Nucleus accumbens (tissue), 56 donors: ENCODE data around the gene ZBTB3.
A peak's percentile ranks its signal among the peaks of the same experiment; 100 is the strongest.
"Not testable (repeated sequence)": the region's sequence is repeated elsewhere in the genome, so short reads cannot be mapped to it uniquely, and the experiment has no call there.

Experiments used
- DNase-seq, 56 donors: peaks; one replicate each; lab custom pipeline; 2025; lab: John Stamatoyannopoulos, UW

The ZBTB3 gene

DNA sequence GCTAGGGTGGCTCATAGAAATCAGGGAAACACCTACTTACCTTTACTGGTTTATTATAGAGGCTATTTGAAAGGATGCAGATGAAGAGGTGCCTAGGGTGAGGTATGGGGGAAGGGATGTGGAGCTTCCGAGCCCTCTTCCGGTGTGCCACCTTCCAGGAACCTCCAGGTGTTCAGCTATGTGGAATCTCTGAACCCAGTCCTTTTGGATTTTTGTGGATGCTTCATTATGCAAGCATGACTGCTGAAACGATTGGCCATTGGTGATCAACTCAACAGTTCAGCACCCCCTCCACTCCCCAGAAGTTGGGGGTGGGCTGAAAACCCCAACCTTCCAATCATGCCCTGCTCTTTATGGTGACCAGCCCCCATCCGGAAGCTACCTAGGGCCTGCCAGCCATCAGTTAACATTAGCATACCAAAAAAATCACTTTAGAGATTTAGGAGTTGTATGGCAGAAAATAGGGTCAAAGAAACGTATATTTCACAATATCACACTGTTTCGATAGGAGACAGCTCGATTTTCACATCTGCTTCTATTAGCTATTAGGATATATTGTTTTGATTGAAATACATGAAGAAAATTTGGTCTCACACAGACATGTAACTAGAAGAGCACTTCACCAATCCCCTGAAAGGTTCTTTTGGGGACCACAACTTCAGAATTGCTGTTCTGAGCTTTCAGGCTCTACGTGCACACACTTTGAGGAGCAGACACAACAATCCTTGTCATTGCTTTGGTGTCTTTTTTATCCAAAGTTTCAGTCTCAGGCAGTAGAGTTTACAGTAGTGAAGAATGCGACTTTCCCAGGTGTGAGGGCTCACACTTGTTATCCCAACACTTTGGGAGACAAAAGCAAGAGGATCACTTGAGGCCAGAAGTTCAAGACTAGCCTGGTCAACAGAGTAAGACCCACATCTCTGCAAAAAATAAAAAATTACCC is 4.2 kb upstream of the ZBTB3 start:
- peak in 1 of 56 donors; percentile 34 for DNase-seq

DNA sequence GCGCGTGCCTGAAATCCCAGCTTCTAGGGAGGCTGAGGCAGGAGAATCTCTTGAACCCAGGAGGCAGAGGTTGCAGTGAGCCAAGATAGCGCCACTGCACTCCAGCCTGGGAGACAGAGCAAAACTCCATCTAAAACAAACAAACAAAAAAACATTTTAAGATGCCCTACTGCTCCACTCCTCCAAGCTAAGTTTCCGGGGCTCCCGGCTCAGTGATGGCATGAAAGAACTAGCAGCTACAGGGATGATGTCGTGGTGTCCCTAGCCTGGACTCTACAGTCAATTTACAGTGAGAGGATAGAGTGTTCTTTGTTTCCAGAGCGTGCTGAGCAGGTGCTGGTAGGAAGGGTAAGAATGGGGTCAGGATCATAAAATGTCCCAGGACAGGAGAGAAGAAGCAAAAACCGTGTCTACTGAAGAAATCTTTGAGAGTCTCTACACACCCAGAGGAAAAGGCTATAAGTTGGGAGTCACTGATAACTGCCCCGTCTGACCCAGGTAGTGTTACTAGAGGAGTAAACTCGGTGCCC is 1.2 kb upstream of the ZBTB3 start:
- peak in 2 of 56 donors; percentile 7 to 15 for DNase-seq

DNA sequence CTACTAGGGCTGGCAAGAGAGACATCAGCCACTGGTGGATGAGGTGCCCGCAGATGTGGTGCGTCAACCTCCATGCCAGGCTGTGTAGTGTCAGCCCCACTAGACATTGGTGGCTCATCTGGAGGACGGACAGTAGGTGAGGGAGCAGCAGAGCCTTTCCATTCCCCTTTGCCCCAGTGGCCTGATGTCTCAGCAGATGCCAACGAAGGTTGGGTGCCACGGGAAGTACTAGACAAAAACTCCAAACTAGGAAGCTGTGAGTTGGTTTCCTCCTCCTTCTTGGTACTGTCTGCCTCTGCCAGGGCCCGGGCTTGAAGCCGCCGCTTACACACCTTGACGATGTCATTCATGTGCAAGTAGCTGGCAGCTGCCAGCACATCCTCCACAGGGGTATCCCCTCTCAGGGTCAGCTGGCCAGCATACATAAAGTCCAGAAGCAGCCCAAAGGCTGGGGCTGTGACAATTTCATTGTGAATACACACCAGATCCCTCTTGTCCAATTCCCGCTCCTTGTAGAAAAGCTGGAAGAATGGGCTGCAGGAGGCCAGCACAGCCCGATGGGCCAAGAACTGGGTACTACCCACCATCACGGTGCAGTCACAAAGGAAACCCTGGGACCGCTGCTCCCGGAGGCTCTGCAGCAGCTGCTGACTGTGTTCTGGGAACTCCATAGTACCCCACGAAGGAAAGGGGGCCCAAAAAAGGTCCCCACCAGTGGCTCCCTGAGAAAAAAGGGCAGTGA is 795 bp downstream of the ZBTB3 start:
- DNase-seq = no peak

DNA sequence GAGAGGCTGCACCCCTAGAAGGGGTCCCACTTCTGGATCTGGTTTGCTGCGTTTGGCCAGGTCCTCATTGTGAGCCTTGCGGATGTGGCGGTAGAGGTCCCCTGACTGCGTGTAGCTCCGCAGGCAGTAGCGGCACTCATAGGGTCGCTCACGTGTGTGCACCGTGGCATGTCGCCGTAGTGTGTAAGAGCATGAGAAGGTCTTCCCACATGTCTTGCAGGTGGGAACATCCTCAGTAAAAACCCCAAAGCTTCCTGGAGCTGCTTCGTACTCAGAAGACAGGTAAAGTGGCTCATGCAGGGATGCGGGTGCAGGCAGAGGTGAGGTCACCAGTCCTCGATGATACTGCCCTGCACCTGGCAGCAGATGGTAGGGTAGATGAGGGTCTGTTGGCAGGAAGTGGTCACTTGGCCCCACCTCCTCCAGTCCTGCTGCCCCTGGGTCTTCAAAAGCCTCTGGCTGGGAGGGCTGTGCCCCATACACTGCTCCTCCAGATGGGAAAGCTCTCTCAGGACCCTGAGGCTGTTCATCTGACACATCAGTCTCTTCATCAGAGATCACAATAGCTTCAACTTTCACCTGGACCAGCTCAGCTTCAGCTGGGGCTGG is 1.7 kb downstream of the ZBTB3 start:
- no peak for DNase-seq

DNA sequence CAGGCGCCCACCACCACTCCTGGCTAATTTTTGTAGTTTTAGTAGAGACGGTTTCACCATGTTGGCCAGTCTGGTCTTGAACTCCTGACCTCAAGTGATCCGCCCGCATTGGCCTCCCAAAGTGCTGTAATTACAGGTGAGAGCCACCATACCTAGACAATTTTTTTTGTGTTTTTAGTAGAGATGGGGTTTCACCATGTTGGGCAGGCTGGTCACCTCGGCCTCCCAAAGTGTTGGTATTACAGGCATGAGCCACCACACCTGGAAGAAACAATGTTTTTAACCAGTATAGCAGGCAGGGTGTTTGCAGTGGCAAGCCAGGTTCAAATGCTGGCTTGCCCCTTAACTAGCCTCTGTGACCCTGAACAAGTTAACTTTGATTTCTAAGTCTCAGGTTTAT is 4.0 kb downstream of the ZBTB3 start:
- not testable (repeated sequence) for DNase-seq

DNA sequence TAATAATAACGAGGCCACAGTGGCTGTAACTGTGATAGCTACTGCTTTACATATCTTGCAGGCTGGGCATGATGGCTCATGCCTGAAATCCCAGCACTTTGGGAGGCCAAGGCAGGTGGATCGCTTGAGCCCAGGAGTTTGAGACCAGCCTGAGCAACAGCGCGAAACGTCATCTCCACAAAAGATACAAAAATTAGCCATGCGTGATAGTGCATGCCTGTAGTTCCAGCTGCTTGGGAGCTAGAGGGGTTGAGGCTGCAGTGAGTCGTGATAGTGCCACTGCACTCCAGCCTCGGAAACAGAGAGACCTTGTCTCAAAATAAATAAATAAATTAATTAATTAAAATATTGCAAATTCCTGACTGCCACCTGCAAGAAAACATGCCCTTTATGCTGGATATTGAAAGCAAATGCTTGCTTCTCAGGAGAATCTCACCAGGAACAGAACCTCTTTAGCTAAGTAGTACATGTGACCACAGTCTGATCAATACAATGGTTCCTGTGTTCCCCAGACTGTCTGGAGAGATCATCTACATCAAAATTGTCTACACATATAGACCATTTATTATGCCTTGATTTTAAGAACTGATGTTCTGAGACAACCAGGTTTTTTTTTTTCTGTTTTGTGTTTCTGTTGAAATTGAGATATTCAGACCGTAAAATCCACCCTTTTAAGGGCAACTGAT is 6.3 kb downstream of the ZBTB3 start:
- DNase-seq = no peak

DNA sequence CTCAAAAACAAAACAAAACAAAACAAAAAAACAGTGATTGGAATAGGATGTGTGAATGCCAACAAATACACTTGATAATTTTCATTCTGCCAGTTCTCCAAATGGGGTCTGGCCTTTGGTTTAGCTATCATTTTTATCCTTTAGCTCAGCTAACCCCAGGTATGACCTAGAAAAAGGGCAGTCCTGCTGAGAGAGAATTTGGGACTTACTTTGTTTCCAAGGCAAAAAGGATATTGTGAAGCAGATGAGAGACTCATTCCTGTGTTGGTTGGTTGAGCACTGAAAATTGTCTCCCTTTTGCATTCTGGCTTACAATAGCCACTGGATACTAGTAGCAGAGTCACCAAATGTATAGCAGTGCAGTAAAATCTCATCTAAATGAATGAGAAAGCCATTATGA is 16.8 kb downstream of the ZBTB3 start:
- DNase-seq = no peak

DNA sequence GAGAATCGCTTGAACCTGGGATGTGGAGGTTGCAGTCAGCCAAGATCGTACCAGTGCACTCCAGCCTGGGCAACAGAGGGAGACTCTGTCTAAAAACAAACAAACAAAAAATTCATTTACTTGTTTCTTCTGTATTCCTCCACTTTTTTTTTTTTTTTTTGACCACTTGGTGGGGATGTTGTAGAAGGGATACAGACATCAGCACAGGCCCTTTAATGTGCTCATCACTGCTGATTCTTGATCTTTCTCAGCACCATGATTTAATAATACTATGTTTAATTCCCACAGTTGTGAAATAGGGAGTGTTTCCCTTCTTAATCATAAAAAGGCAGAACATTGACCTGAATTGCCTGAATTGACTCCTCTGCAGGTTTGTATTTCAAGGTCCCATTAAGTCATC is 21.1 kb downstream of the ZBTB3 start:
- no peak for DNase-seq

DNA sequence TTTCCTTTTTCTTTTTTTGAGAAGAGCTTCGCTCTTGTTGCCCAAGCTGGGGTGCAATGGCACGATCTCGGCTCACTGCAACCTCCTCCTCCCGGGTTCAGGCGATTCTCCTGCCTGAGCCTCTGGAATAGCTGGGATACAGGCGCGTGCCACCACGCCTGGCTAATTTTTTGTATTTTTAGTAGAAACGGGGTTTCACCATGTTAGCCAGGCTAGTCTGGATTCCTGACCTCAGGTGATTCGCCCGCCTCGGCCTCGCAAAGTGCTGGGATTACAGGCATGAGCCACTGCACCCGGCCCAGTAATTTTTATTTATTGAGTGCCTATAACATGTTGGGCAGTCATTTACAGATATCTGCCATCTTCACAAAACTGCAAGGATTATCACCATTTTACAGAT is 23.9 kb downstream of the ZBTB3 start:
- DNase-seq = not testable (repeated sequence)

DNA sequence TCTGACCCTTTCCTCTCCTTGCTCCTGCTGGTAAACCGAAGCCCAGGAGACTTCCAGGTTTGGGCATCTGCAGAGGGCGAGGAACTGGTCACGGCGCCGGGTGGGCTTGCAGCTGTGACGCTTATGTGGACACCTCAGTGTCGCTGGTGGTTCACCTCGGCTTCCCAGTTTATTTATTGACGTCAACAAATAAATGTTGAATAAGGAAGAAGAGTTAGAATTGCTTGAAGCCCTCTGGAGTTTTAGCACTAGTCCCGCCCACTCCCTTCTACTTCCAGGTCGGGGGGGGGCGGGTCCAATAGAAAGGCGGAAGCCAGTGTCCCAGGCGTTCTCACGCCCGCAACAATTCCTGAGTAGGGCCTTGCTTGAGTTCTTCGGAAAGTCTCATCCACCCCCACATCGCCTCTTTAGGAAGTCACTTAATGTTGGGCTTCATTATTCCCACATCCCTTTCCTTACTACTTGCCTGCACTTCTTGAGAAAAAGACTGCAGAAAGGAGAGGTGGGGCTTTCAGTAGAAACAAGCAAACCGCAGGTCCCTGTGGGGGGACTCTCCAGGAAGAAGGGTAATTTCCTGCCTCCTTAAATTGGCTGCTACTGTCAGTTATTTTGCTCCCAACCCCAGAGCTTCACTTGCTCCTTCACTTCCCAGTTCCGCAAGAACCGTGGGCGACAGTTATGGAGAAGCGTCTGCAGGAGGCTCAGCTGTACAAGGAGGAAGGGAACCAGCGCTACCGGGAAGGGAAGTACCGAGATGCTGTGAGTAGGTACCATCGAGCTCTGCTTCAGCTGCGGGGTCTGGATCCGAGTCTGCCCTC is 25.6 kb downstream of the ZBTB3 start, which contains the start of gene TTC9C:
Gene TTC9C, plus strand, starts transcription at position 316 of the 818 bp plus-strand sequence. Its CDS starts 363 bp downstream, at position 679.
- peak in 55 of 56 donors; percentile 56 to 93 (median 82) for DNase-seq

DNA sequence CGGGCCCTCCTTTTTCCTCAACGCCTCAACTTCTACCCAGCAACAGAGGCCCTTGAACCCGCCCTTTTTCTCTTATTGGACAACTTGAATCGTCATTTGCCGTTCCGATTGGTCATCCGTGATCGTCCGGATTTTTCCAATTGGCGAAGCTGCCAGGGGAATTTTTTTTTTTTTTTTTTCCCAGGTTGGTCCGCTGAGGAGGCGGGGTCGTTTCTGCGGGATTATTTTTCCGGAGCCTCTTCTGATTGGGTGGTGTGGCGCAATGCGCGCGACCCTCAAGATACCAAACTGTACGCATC is 26.1 kb downstream of the ZBTB3 start:
- peak in 55 of 56 donors; percentile 57 to 98 (median 89) for DNase-seq

DNA sequence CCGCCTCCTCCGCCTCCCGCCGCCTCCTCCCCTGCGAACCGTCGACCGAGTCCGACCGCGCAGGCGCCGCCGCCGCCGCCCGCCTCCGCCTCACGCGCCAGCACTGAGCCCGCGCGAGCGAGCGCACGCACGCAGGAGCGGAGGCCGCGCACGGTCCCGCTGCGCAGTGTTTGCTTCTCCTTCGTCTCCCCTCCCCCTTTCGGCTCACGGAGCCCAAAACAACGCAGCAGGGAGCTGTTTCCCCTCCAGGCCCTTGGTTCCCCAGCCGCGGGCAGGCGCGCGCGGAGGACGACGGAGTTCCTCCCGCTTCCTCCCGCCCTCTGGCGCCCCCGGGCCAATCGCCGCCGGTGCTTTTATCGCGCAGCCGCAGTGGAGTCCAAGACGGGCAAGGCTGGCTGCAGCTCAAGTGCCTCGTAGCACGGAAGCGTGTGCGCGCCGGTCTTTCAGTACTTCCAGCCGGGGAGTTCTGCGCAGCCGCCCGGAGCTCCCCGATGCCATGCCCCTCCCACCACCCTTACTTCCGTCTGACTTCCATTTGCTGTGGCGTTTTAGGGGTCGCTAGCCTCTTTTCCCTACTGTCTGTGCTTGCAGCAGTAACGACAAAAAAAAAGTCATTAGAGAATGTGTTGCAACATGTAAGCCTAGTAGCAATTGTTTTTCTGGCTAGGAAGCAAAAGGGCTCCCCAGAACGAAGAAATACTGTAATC is 26.6 kb downstream of the ZBTB3 start, which contains the start of gene HNRNPUL2:
Gene HNRNPUL2, minus strand, starts transcription at position 293 of the 707 bp plus-strand sequence. CDS start 301 bp downstream, outside the sequence.
- DNase-seq = peak; percentile 59 to 99 (median 97)

DNA sequence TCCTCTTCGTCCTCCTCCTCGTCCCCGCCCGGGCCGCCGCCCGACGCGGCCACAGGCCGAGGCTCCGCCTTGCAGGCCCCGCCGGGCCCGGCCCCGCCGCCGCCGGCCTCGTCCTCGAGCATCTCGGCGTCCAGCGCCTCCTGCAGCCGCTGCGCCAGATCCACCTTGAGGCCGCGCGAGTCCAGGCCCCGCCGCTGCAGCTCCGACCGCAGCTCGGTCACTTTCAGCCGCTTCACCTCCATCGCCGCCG is 27.1 kb downstream of the ZBTB3 start:
- peak in 2 of 56 donors; percentile 46 to 64 for DNase-seq

DNA sequence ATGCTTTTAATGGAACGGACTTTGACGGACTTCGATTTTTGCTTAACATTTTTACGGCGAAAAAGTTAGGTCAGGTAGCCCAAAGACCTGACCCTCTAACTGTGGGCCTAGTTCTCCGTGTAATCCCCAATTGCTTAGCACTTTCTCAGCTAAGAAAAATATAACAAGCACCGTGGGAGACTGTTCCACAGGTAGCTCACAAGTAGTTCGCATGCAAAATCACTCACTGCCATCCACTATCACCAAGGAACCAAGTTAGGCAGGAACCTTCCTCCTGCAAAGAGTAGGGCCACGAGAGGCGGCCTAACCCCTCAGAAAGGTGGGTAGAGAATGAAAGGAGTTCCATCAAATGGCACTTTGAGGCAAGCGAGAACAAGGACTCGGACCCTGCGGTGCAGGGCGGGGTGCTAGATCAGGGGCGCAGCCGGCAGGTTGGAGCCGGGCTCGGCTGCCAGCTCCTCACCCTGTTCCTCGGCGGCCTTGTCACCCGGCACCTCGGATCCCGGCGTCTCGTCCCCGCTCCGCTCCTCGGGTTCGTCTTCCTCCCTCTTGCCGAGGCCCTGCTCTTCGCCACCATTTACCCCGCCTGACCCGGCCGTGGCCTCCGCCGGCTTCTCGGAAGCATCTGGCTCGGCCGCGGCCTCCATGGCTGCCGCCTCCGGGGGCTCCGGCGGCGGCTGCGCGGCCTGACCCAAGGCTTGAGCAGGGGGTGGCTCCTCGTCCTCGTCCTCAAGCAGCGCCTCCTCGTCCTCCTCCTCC is 27.6 kb downstream of the ZBTB3 start:
- DNase-seq = peak in 11 of 56 donors; percentile 27 to 57 (median 45)

DNA sequence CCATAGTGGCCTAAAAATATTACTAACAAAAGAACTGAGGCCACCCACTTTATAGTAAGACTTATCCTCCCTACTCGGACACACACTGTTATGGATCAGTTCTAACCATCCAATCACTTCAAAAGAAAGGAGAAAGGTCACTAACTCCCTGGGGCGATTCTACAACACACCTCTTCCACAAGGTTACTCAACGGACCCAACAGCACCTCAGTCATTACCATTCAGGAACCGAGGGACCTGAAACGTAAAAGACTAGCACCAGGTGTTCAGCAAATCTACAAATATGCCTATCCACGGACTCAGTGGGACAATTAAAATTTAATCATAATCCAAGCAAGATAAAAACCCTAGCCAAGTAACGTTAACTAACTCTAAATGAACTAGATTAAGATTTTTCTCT is 28.3 kb downstream of the ZBTB3 start:
- no peak for DNase-seq

DNA sequence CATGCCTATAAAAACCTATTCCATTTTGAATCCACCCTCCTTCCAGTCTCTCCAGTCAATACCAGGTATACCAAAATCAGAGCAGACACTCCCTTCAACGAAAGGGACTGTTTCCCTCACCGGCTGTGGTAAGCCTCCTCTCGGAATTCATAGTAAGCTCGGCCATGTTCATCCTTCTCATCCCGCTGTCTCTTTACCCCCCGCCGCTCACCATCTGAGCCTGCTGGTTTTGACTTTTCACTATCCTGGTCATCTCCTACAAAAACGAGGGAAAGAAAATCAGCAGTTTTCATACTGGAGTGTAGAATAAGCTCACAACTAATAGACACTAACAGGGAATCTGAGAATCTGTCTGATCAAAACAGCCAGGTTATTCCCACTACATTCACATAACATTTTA is 29.8 kb downstream of the ZBTB3 start:
- no peak for DNase-seq

DNA sequence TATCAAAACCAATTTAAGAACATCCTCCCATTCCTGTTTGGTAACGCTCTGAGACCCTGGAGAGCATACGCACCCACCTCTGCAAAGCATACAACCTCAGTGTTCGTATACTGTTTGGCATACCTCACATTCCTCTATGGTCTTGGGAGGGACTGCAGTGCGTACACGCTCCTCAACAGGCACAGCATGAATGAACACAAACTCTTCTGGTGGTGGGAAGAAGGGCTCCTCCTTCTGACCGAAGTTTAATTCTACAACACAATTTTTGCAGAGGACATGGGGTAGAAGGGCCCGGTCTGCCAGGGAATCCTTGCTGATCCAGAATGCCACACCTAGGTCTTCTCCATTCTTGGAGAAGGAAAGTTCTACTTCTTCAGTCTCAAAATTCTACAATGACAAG is 32.0 kb downstream of the ZBTB3 start:
- no peak for DNase-seq

DNA sequence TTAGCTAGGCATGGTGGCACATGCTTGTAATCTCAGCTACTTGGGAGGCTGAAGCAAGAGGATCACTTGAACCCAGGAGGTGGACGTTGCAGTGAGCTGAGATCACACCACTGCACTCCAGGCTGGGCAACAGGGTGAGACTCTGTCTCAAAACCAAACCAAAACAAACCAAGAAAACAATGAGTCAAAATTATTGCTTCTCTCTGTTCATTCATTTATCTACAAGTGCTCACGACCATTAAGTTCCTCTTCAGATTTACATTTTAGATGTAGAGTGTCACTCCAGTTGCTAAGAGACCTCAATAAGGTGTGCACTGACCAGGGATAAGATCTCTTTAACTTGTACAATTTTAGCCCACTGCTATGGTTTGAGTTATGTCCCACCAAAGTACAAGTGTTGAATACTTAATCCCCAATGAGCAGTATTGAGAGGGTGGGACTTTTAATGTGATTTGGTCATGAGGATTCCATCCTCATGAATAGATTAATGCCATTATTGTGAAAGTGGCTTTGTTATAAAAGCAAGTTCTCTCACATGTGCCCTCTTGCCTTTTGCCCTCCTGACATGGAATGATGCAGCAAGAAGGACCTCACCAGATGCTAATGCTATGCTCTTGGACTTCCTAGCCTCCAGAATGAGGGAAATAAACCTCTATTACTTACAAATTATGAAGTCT is 34.5 kb downstream of the ZBTB3 start:
- no peak for DNase-seq
